Fibroblast of lung (primary cell): ENCODE data around the gene RAD23B. TPM values are rescaled to one million over a fixed set of nuclear protein-coding genes. Genes with fewer than 3 reads are reported as not detected.
A peak's percentile ranks its signal among the peaks of the same experiment; 100 is the strongest.

Source experiments
- DNase-seq, 2 donors: peaks; one replicate each; pipeline versions ENCODE4 v3.0.0 to v3.0.0-alpha.2; 2010; ENCODE audit warnings: low read depth in 2 of 2
- H2AFZ ChIP-seq: 2 replicates; pipeline ENCODE4 v1.5.1; 2012; ENCODE audit warnings: low read length, control low read depth, inconsistent platforms
- H3K27ac ChIP-seq: 2 replicates; pipeline ENCODE4 v1.5.1; 2011; ENCODE audit warnings: low read length, control low read depth; ENCODE audit not compliant: insufficient read depth
- H3K27me3 ChIP-seq: 2 replicates; pipeline ENCODE4 v1.5.1; 2011; ENCODE audit warnings: mild to moderate bottlenecking, low read length; ENCODE audit not compliant: control insufficient read depth, insufficient read depth
- H3K36me3 ChIP-seq: 2 replicates; pipeline ENCODE4 v1.5.1; 2011; ENCODE audit warnings: low read length; ENCODE audit not compliant: control insufficient read depth, insufficient read depth
- H3K4me1 ChIP-seq: 2 replicates; pipeline ENCODE4 v1.5.1; 2011; ENCODE audit warnings: low read length; ENCODE audit not compliant: control insufficient read depth, insufficient read depth; ENCODE audit errors: extremely low read depth
- H3K4me2 ChIP-seq: 2 replicates; pipeline ENCODE4 v1.5.1; 2011; ENCODE audit warnings: low read length, control low read depth; ENCODE audit not compliant: insufficient read depth; ENCODE audit errors: extremely low read depth
- H3K4me3 ChIP-seq, 4 experiments: fragments of 200-600 bp in 1 of 4; sonication (generic) in 1 of 4; replicated peaks in 1 of 4; 2 replicates each; pipeline ENCODE4 v1.5.1; 2011 to 2016; ENCODE audit warnings: low read length in 4 of 4, low read depth in 3 of 4, mild to moderate bottlenecking in 3 of 4, control low read depth in 2 of 4, inconsistent platforms in 1 of 4, mixed read lengths in 1 of 4; ENCODE audit not compliant: insufficient read depth in 1 of 4; ENCODE audit errors: control extremely low read depth in 1 of 4
- H3K79me2 ChIP-seq: 2 replicates; pipeline ENCODE4 v1.5.1; 2012; ENCODE audit warnings: mild to moderate bottlenecking, low read length, inconsistent platforms; ENCODE audit not compliant: control insufficient read depth, insufficient read depth
- H3K9ac ChIP-seq: 2 replicates; pipeline ENCODE4 v1.5.1; 2011; ENCODE audit warnings: mild to moderate bottlenecking, low read length, control low read depth; ENCODE audit not compliant: insufficient read depth
- H3K9me3 ChIP-seq: 2 replicates; pipeline ENCODE4 v1.5.1; 2012; ENCODE audit warnings: low read depth, low read length; ENCODE audit not compliant: control insufficient read depth, insufficient read depth
- H4K20me1 ChIP-seq: 2 replicates; pipeline ENCODE4 v1.5.1; 2011; ENCODE audit warnings: low read length; ENCODE audit not compliant: control insufficient read depth, insufficient read depth; ENCODE audit errors: extremely low read depth
- CTCF ChIP-seq, 2 donors: IDR thresholded peaks in 1 of 2; conservative IDR thresholded peaks in 1 of 2; 1 replicate in 1 of 2; 2 replicates in 1 of 2; pipeline ENCODE4 v1.5.1; 2011 to 2012; ENCODE audit warnings: low read length in 2 of 2, control low read depth in 1 of 2, inconsistent platforms in 1 of 2, low read depth in 1 of 2, mild to moderate bottlenecking in 1 of 2
- EZH2 ChIP-seq: IDR thresholded peaks from 2 replicates; pipeline ENCODE4 v1.5.1; 2012; ENCODE audit warnings: low read length, control low read depth, mild to moderate bottlenecking; ENCODE audit errors: missing control alignments
- polyA plus RNA-seq, 2 donors: library from polyadenylated mRNA; depleted of rRNA in 1 of 2; stranded (reverse) in 1 of 2; unstranded in 1 of 2; fragments of >200 nt; gene quantifications; 2 replicates each; pipeline ENCODE4 v1.2.1, GENCODE V29; 2011 to 2012; ENCODE audit warnings: missing spikeins in 1 of 2
- total RNA-seq: library from RNA; depleted of rRNA; stranded (reverse); fragments of >200 nt; gene quantifications from 2 replicates; pipeline ENCODE4 v1.2.1, GENCODE V29; 2014

RAD23B gene
- total and polyA plus RNA-seq, 2 donors (not counting 1 experiment from before 2014, with no cell fraction given), result 156 to 607 TPM

- TF ChIP-seq CTCF (conservative IDR thresholded peaks at IDR 0.05 in 1 of 2, IDR thresholded peaks at IDR 0.05 in 1 of 2; ENCODE audit: low read depth in 1 of 2, low read length in 2 of 2), result no peak
- TF ChIP-seq EZH2, result no peak
- Histone ChIP-seq H4K20me1 (peaks cover 1% of the 10 kb centered on the region), H2AFZ (no peak overlapping the region), H3K9ac (no peak overlapping the region), H3K4me2 (no peak overlapping the region), H3K79me2 (peaks cover 88% of the 10 kb centered on the region), H3K36me3 (peaks cover 23% of the 10 kb centered on the region), H3K4me3 (no peak overlapping the region), H3K4me1 (no peaks in the 10 kb centered on the region), H3K27ac (no peak overlapping the region), H3K9me3 (no peaks in the 10 kb centered on the region), H3K27me3 (no peaks in the 10 kb centered on the region)
- DNase-seq, result no peak
Observed at GRCh38 chr9:107306308-107306707, 23.2 kb downstream of the RAD23B start.

GRCh38 chr9:107307331-107307730 is 24.3 kb downstream of the RAD23B start:
- peaks cover 23% of the 10 kb centered on the region for H3K36me3 ChIP-seq

GRCh38 chr9:107308461-107308860 is 25.4 kb downstream of the RAD23B start:
- Histone ChIP-seq H3K36me3 (peaks cover 20% of the 10 kb centered on the region), H3K27me3 (no peaks in the 10 kb centered on the region), H3K79me2 (peaks cover 88% of the 10 kb centered on the region), H3K4me3 (no peak overlapping the region), H3K4me1 (peaks cover 5% of the 10 kb centered on the region), H3K27ac (no peak overlapping the region), H2AFZ (no peak overlapping the region), H3K9ac (no peak overlapping the region), H3K9me3 (no peaks in the 10 kb centered on the region), H4K20me1 (peaks cover 4% of the 10 kb centered on the region), H3K4me2 (no peak overlapping the region)
- TF ChIP-seq EZH2 (no peak), CTCF (conservative IDR thresholded peaks at IDR 0.05 in 1 of 2, IDR thresholded peaks at IDR 0.05 in 1 of 2; ENCODE audit: low read depth in 1 of 2, low read length in 2 of 2) (no peak)
- DNase-seq, result no peak

More at GRCh38 chr9:107307331-107307730, 24.3 kb downstream of the RAD23B start:
- no peaks in the 10 kb centered on the region for H3K27me3 ChIP-seq
- no peaks in the 10 kb centered on the region for H3K9me3 ChIP-seq
- peak overlapping the region; percentile 5 for H3K27ac ChIP-seq
- no peak overlapping the region for H3K9ac ChIP-seq
- no peak for DNase-seq
- no peak overlapping the region for H3K4me3 ChIP-seq
- peaks cover 1% of the 10 kb centered on the region for H4K20me1 ChIP-seq
- H2AFZ ChIP-seq, result no peak overlapping the region
- TF ChIP-seq EZH2 (no peak), CTCF (conservative IDR thresholded peaks at IDR 0.05 in 1 of 2, IDR thresholded peaks at IDR 0.05 in 1 of 2; ENCODE audit: low read depth in 1 of 2, low read length in 2 of 2) (no peak)
- H3K4me2 ChIP-seq, result no peak overlapping the region
- peaks cover 85% of the 10 kb centered on the region for H3K79me2 ChIP-seq
- peaks cover 2% of the 10 kb centered on the region for H3K4me1 ChIP-seq
